Measurements from ENCODE around the gene TRIM33. TPM values are rescaled to one million over a fixed set of nuclear protein-coding genes. Genes with fewer than 3 reads are reported as not detected.
A peak's percentile ranks its signal among the peaks of the same experiment; 100 is the strongest.

The TRIM33 gene
- polyA plus RNA-seq, 2 of the 4 experiments (the other 2 are of a cell fraction): 8.7 to 14.9 TPM

- ChIA-PET CTCF (interaction anchor here (0.6 kb wide), 2 partner anchors 12 to 161 kb away, joined by 3 to 6 read pairs; no protein-coding TSS in a partner anchor), POLR2A (interaction anchor here (1.9 kb wide), 1 partner anchor 14 kb away, joined by 4 read pairs; no protein-coding TSS in a partner anchor)
- ATAC-seq (peak; percentile 67 to 78), DNase-seq (ENCODE audit: low read depth in 1 of 2, low spot score in 1 of 2) (peak; percentile 36 to 38), FAIRE-seq (no peak)
- 2% methylated on average over 19 of the region's 71 CpGs for WGBS (ENCODE audit: missing lambda C conversion rate)
- Histone ChIP-seq H3K27ac (peak overlapping the region; percentile 88 to 93), H3K9me3 (no peaks in the 10 kb centered on the region), H3K4me3 (peak overlapping the region; percentile 85), H3K4me2 (peak overlapping the region; percentile 97), H3K4me1 (peaks cover 21% of the 10 kb centered on the region)
- TF ChIP-seq PHF8 (IDR thresholded peaks at IDR 0.05; ENCODE audit: borderline replicate concordance, low read depth) (peak; percentile 61), ATOH8 (CRISPR knock-in tag; IDR thresholded peaks at IDR 0.05; ENCODE audit: low read depth) (no peak), RARB (CRISPR knock-in tag; IDR thresholded peaks at IDR 0.05) (no peak), CEBPB (IDR thresholded peaks at IDR 0.05) (peak; percentile 17 to 68; a peak in 2 of 4 replicates), KDM5A (IDR thresholded peaks at IDR 0.05) (0 out of 2 replicates have a peak, but pooled peaks have one; percentile 20)
Observed at GRCh38 chr1:114510274-114511031, 550 bp downstream of the TRIM33 start.

GRCh38 chr1:114509596-114510273 is 1.3 kb downstream of the TRIM33 start:
- TF ChIP-seq KDM1A (IDR thresholded peaks at IDR 0.05; ENCODE audit: low read depth): no peak
- no peak for TF ChIP-seq TFCP2L1 (CRISPR knock-in tag; IDR thresholded peaks at IDR 0.05)
- no peak for TF ChIP-seq ELK1 (IDR thresholded peaks at IDR 0.05; ENCODE audit: low read depth, low read length)
- no peak for TF ChIP-seq RARB (CRISPR knock-in tag; IDR thresholded peaks at IDR 0.05)
- no peak for TF ChIP-seq HES2 (IDR thresholded peaks at IDR 0.05)
- no peak for TF ChIP-seq FOSB (CRISPR knock-in tag; IDR thresholded peaks at IDR 0.05)
- TF ChIP-seq ZSCAN20 (CRISPR knock-in tag; IDR thresholded peaks at IDR 0.05): no peak
- TF ChIP-seq PBX3 (IDR thresholded peaks at IDR 0.05): no peak
- TF ChIP-seq ZC3H11A (IDR thresholded peaks at IDR 0.05): no peak
- no peak for TF ChIP-seq BHLHE40 (IDR thresholded peaks at IDR 0.05; ENCODE audit: low read depth, low read length)
- no peak for TF ChIP-seq CBX8 (IDR thresholded peaks at IDR 0.05)
- no peak for TF ChIP-seq CHD4 (IDR thresholded peaks at IDR 0.05; ENCODE audit: borderline replicate concordance)
- WGBS (ENCODE audit: missing lambda C conversion rate): 2% methylated on average over 9 of the region's 9 CpGs
- H3K4me2 ChIP-seq: peak overlapping the region; percentile 97
- H3K27ac ChIP-seq: peak overlapping the region; percentile 88 to 93
- ChIA-PET POLR2A (interaction anchor here (1.9 kb wide), 1 partner anchor 13 kb away, joined by 4 read pairs; no protein-coding TSS in a partner anchor), CTCF (interaction anchor here (0.6 kb wide), 1 partner anchor 11 kb away, joined by 3 read pairs; no protein-coding TSS in a partner anchor)
- peaks cover 21% of the 10 kb centered on the region for H3K4me1 ChIP-seq
- H3K9me3 ChIP-seq: no peaks in the 10 kb centered on the region
- FAIRE-seq (no peak), ATAC-seq (peak; percentile 2 to 9; a peak in 3 of 6 replicates), DNase-seq (ENCODE audit: low read depth in 1 of 2, low spot score in 1 of 2) (no peak)
- peak overlapping the region; percentile 85 for H3K4me3 ChIP-seq

GRCh38 chr1:114508386-114508898 is 2.6 kb downstream of the TRIM33 start:
- DNase-seq (ENCODE audit: low read depth in 1 of 2, low spot score in 1 of 2): no peak
- ATAC-seq: no peak
- POLR2A ChIA-PET: no interaction called here
- Histone ChIP-seq H3K4me1 (peaks cover 21% of the 10 kb centered on the region), H3K4me3 (no peak overlapping the region), H3K4me2 (peak overlapping the region; percentile 97), H3K9me3 (no peaks in the 10 kb centered on the region), H3K27ac (no peak overlapping the region)
- 81% methylated on average over 2 of the region's 2 CpGs for WGBS (ENCODE audit: missing lambda C conversion rate)
- TF ChIP-seq CBX8 (IDR thresholded peaks at IDR 0.05) (no peak), FOXS1 (CRISPR knock-in tag; IDR thresholded peaks at IDR 0.05) (no peak), TP53 (CRISPR knock-in tag; IDR thresholded peaks at IDR 0.05) (no peak), CBX2 (IDR thresholded peaks at IDR 0.05; ENCODE audit: borderline replicate concordance, low read depth) (no peak), REST (IDR thresholded peaks at IDR 0.05) (no peak), HOXB5 (CRISPR knock-in tag; IDR thresholded peaks at IDR 0.05) (no peak), RNF2 (IDR thresholded peaks at IDR 0.05; ENCODE audit: borderline replicate concordance, low read depth) (no peak), RARB (CRISPR knock-in tag; IDR thresholded peaks at IDR 0.05) (no peak)
- FAIRE-seq: no peak
- CTCF ChIA-PET: no interaction called here
